PC-9 (cell line): ENCODE results near the gene KIDINS220.

ENCODE experiments used
- EZH2 ChIP-seq: fragments of 200-600 bp; sonication (generic); IDR thresholded peaks from 2 replicates; pipeline ENCODE4 v1.8.0; 2017; ENCODE audit warnings: antibody characterized with exemption, low read depth
- TF ChIP-seq, protein P1 (sequence below): fragments of 200-600 bp; sonication (generic); conservative IDR thresholded peaks from 2 replicates; pipeline ENCODE4 v1.6.1; 2017; ENCODE audit warnings: mixed run types, antibody characterized with exemption, mild to moderate bottlenecking, moderate library complexity

DNA sequence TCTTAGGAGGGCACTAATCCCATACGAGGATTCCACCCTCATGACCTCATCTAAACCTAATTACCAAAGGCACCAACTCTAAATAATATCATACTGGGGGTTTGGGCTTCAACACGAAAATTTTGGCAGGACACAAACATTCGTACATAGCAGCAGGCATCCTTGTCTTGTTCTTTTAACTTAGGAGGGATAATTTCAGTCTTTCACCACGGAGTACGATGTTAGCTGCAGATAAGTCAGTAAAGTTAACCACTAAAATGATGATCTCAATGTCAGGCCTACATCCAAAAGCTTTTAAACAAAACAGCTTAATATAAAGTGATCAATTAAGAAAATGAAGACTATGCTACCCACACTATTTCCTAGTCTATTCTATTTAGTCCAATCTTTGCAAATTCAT, 80.7 kb downstream of the KIDINS220 start:
- TF ChIP-seq, protein P1, sequence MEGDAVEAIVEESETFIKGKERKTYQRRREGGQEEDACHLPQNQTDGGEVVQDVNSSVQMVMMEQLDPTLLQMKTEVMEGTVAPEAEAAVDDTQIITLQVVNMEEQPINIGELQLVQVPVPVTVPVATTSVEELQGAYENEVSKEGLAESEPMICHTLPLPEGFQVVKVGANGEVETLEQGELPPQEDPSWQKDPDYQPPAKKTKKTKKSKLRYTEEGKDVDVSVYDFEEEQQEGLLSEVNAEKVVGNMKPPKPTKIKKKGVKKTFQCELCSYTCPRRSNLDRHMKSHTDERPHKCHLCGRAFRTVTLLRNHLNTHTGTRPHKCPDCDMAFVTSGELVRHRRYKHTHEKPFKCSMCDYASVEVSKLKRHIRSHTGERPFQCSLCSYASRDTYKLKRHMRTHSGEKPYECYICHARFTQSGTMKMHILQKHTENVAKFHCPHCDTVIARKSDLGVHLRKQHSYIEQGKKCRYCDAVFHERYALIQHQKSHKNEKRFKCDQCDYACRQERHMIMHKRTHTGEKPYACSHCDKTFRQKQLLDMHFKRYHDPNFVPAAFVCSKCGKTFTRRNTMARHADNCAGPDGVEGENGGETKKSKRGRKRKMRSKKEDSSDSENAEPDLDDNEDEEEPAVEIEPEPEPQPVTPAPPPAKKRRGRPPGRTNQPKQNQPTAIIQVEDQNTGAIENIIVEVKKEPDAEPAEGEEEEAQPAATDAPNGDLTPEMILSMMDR: no peak
- TF ChIP-seq EZH2: no peak
